ENCODE data around the gene C1orf50.

GRCh38 chr1:42736152-42736551 is 30.9 kb upstream of the C1orf50 start:
- peak; percentile 24 for TF ChIP-seq CTCF (IDR thresholded peaks at IDR 0.05; ENCODE audit: borderline replicate concordance, extremely low read depth, low read length, poor library complexity, severe bottlenecking)
- TF ChIP-seq EZH2 (IDR thresholded peaks at IDR 0.05; ENCODE audit: borderline replicate concordance, low read depth, low read length, severe bottlenecking): no peak

Data from DND-41 (cell line).